HepG2 (cell line): ENCODE results near the gene NAV2. TPM values are rescaled to one million over a fixed set of nuclear protein-coding genes. Genes with fewer than 3 reads are reported as not detected.

Source experiments
- ATAC-seq: fragments of 200-7000 bp; cut with Tn5 transposase; 3 replicates; pipeline ENCODE4 v1.9.1; 2020; ENCODE audit warnings: mild to moderate bottlenecking, moderate library complexity
- BruUV-seq: library from RNA; stranded (reverse); fragments of 400-500 nt; replicated peaks from 2 replicates; lab custom pipeline; 2021; lab: Mats Ljungman, UMichigan
- CTCF ChIA-PET: fragments of 300-600 bp; formaldehyde crosslinking; extraction: SDS; loops from one replicate; lab custom pipeline; 2021; ENCODE audit warnings: low total read pairs, inconsistent platforms, low intra/inter-chr PET ratio; lab: Yijun Ruan, JAX
- POLR2A ChIA-PET: fragments of 350-600 bp; sonication (Branson Sonifier 250); formaldehyde crosslinking; loops from one replicate; lab custom pipeline; 2020; ENCODE audit warnings: antibody characterized with exemption, inconsistent platforms; lab: Yijun Ruan, JAX
- DNase-seq: peaks from one replicate; pipeline ENCODE4 v3.0.0-alpha.2; 2015; ENCODE audit warnings: low spot score
- FAIRE-seq: peaks from 3 replicates; lab custom pipeline; 2011; peaks lifted over from hg19 to GRCh38; lab: Jason Lieb, UNC
- H2AFZ ChIP-seq: one replicate; pipeline ENCODE4 v1.6.1; 2011; ENCODE audit warnings: low read length, inconsistent platforms
- H3K27ac ChIP-seq: fragments of 300-600 bp; 3 replicates; pipeline ENCODE4 v1.8.0; 2011; ENCODE audit warnings: mixed run types, mild to moderate bottlenecking, mixed read lengths, low read length, inconsistent platforms; ENCODE audit not compliant: insufficient read depth; ENCODE audit errors: extremely low read length
- H3K27me3 ChIP-seq, 2 experiments: fragments of 200-600 bp in 1 of 2; 2 replicates in 1 of 2; 3 replicates in 1 of 2; pipeline versions ENCODE4 v1.6.0 to v1.8.0; 2011; ENCODE audit warnings: low read length in 2 of 2, mild to moderate bottlenecking in 2 of 2, moderate library complexity in 2 of 2, inconsistent platforms in 1 of 2; ENCODE audit not compliant: insufficient read depth in 2 of 2, control insufficient read depth in 1 of 2
- H3K36me3 ChIP-seq, 2 experiments: fragments of 200-600 bp in 1 of 2; replicated peaks in 1 of 2; 2 replicates in 1 of 2; 3 replicates in 1 of 2; pipeline versions ENCODE4 v1.5.1 to v1.8.0; 2011; ENCODE audit warnings: low read length in 2 of 2, inconsistent platforms in 1 of 2; ENCODE audit not compliant: insufficient read depth in 2 of 2, control insufficient read depth in 1 of 2
- H3K4me1 ChIP-seq: 2 replicates; pipeline ENCODE4 v1.5.1; 2012; ENCODE audit warnings: low read length, inconsistent platforms; ENCODE audit not compliant: insufficient read depth
- H3K4me2 ChIP-seq: 2 replicates; pipeline ENCODE4 v1.6.0; 2011; ENCODE audit warnings: low read depth, low read length, inconsistent platforms
- H3K4me3 ChIP-seq, 3 experiments: fragments of 200-600 bp in 1 of 3; sonication (generic), shearing (Covaris generic) in 1 of 3; replicated peaks in 1 of 3; 2 replicates each; pipeline ENCODE4 v1.5.1; 2011 to 2016; ENCODE audit warnings: low read length in 3 of 3, inconsistent platforms in 2 of 3, low read depth in 2 of 3, mild to moderate bottlenecking in 2 of 3, control low read depth in 1 of 3, mixed read lengths in 1 of 3; ENCODE audit not compliant: insufficient read depth in 1 of 3
- H3K79me2 ChIP-seq: one replicate; pipeline ENCODE4 v1.6.1; 2011; ENCODE audit warnings: low read length, inconsistent platforms; ENCODE audit not compliant: insufficient read depth
- H3K9ac ChIP-seq: 2 replicates; pipeline ENCODE4 v1.6.0; 2011; ENCODE audit warnings: mild to moderate bottlenecking, low read depth, low read length, inconsistent platforms; ENCODE audit not compliant: insufficient read depth
- H3K9me3 ChIP-seq: 2 replicates; pipeline ENCODE4 v1.5.1; 2012; ENCODE audit warnings: mild to moderate bottlenecking, low read length
- H4K20me1 ChIP-seq: 2 replicates; pipeline ENCODE4 v1.6.0; 2011; ENCODE audit warnings: inconsistent platforms, mild to moderate bottlenecking, low read length, moderate library complexity; ENCODE audit not compliant: insufficient read depth
- ARNT2 ChIP-seq: sonication (generic); formaldehyde crosslinking; IDR thresholded peaks from 2 replicates; pipeline ENCODE4 v1.8.0; 2022; ENCODE audit warnings: mild to moderate bottlenecking, low read depth, missing genetic modification reagents, moderate library complexity
- ASH2L ChIP-seq: fragments of 300-600, 200-600 bp; sonication (generic); IDR thresholded peaks from 2 replicates; pipeline ENCODE4 v1.7.0; 2017; ENCODE audit warnings: low read depth, mild to moderate bottlenecking, moderate library complexity, mixed read lengths, low read length; ENCODE audit not compliant: insufficient read length
- ATF7-NPFF ChIP-seq: sonication (generic); formaldehyde crosslinking; IDR thresholded peaks from 2 replicates; pipeline ENCODE4 v1.8.1; 2023; ENCODE audit warnings: mild to moderate bottlenecking, low read depth, missing genetic modification reagents, moderate library complexity
- GLI4 ChIP-seq: sonication (generic); formaldehyde crosslinking; IDR thresholded peaks from 2 replicates; pipeline ENCODE4 v1.5.1; 2020; ENCODE audit warnings: missing genetic modification reagents, mild to moderate bottlenecking, moderate library complexity, borderline replicate concordance
- HNRNPK ChIP-seq: fragments of 200-400 bp; formaldehyde crosslinking; IDR thresholded peaks from 2 replicates; pipeline ENCODE4 v1.6.1; 2018; ENCODE audit warnings: low read length, low read depth, moderate library complexity, mild to moderate bottlenecking; ENCODE audit not compliant: poor library complexity, severe bottlenecking
- IKZF1 ChIP-seq: fragments of 450-650 bp; IDR thresholded peaks from 2 replicates; pipeline ENCODE4 v1.7.1; 2016
- MLLT10 ChIP-seq: sonication (generic); formaldehyde crosslinking; IDR thresholded peaks from 2 replicates; pipeline ENCODE4 v1.4.0; 2020; ENCODE audit warnings: missing genetic modification reagents
- MZF1 ChIP-seq: sonication (generic); formaldehyde crosslinking; IDR thresholded peaks from 2 replicates; pipeline ENCODE4 v1.8.1; 2023; ENCODE audit warnings: mild to moderate bottlenecking, missing genetic modification reagents, borderline replicate concordance
- NR2F6 ChIP-seq, 2 experiments: IDR thresholded peaks; 2 replicates each; pipeline ENCODE4 v1.6.1; 2016; ENCODE audit warnings: antibody characterized with exemption in 1 of 2, mild to moderate bottlenecking in 1 of 2
- POLR2G ChIP-seq: fragments of 200-400 bp; formaldehyde crosslinking; IDR thresholded peaks from 2 replicates; pipeline ENCODE4 v1.6.1; 2018; ENCODE audit warnings: mild to moderate bottlenecking, low read depth, low read length, moderate library complexity
- SRSF4 ChIP-seq: fragments of 200-400 bp; formaldehyde crosslinking; IDR thresholded peaks from one replicate; pipeline ENCODE4 v1.6.1; 2018; ENCODE audit warnings: mild to moderate bottlenecking, low read depth, low read length, moderate library complexity; ENCODE audit not compliant: poor library complexity, severe bottlenecking
- TERF1 ChIP-seq: sonication (generic); formaldehyde crosslinking; IDR thresholded peaks from 2 replicates; pipeline ENCODE4 v1.8.0; 2022; ENCODE audit warnings: mild to moderate bottlenecking, missing genetic modification reagents, moderate library complexity
- ZFX ChIP-seq: sonication (generic); formaldehyde crosslinking; IDR thresholded peaks from 2 replicates; pipeline ENCODE4 v1.4.0; 2020; ENCODE audit warnings: mild to moderate bottlenecking, low read depth, missing genetic modification reagents, moderate library complexity
- ZNF281 ChIP-seq: sonication (generic); formaldehyde crosslinking; IDR thresholded peaks from 2 replicates; pipeline ENCODE4 v1.4.0; 2020; ENCODE audit warnings: missing genetic modification reagents, borderline replicate concordance
- ZNF354B ChIP-seq: sonication (generic); formaldehyde crosslinking; IDR thresholded peaks from 2 replicates; pipeline ENCODE4 v1.8.0; 2022; ENCODE audit warnings: mild to moderate bottlenecking, missing genetic modification reagents
- ZNF775 ChIP-seq: sonication (generic); formaldehyde crosslinking; IDR thresholded peaks from 2 replicates; pipeline ENCODE4 v1.4.0; 2020; ENCODE audit warnings: missing genetic modification reagents, mild to moderate bottlenecking, moderate library complexity, borderline replicate concordance
- ZNF776 ChIP-seq: sonication (generic); formaldehyde crosslinking; IDR thresholded peaks from 2 replicates; pipeline ENCODE4 v1.4.0; 2020; ENCODE audit warnings: mild to moderate bottlenecking, missing genetic modification reagents
- WGBS: methylation state at CpG from one replicate; pipeline ENCODE4 v1.1.6; 2017; ENCODE audit warnings: low lambda C conversion rate; 5-methylcytosine and 5-hydroxymethylcytosine counted together
- in situ Hi-C: cut with HindIII; loops from 2 replicates; pipeline ENCODE4 v1.10.0; 2017; ENCODE audit warnings: low pct_unique_long_range_greater_than_20kb; ENCODE audit not compliant: extremely low pct_ligation_motif_present
- intact Hi-C: fragments of 100-400 bp; cut with micrococcal nuclease; formaldehyde crosslinking; loops from one replicate; pipeline ENCODE4 v1.10.0; 2022; ENCODE audit not compliant: unreplicated experiment
- polyA plus RNA-seq, 8 experiments: library from polyadenylated mRNA; depleted of rRNA in 3 of 8; stranded (reverse) in 7 of 8; unstranded in 1 of 8; fragments of >200 nt; fragmentation: Illumina TruSeq in 4 of 8; extraction: Trizol in 4 of 8; gene quantifications; 2 replicates each; pipeline versions ENCODE4 v1.2.1 to v1.2.3, GENCODE V29; 2011 to 2016; ENCODE audit warnings: low read depth in 4 of 8, missing spikeins in 1 of 8, mixed read lengths in 1 of 8; ENCODE audit not compliant: insufficient read depth in 1 of 8
- total RNA-seq, 5 experiments: library from RNA; depleted of rRNA; stranded (reverse); fragments of >200 nt; fragmentation: Illumina TruSeq; extraction: Trizol; gene quantifications; 2 replicates each; pipeline ENCODE4 v1.2.3, GENCODE V29; 2016; ENCODE audit warnings: low read depth in 1 of 5
- TF ChIP-seq, protein P1 (sequence below): sonication (generic); formaldehyde crosslinking; IDR thresholded peaks from 2 replicates; pipeline ENCODE4 v1.5.1; 2020; ENCODE audit warnings: missing genetic modification reagents, mild to moderate bottlenecking, borderline replicate concordance

Gene NAV2
- total and polyA plus RNA-seq, 2 of the 13 experiments (the other 11 are each of a cell fraction or from before 2014, with no cell fraction given) = 9.3 to 34.6 TPM

GRCh38 chr11:20020716-20021115 is 308.1 kb downstream of the NAV2 start:
- Histone ChIP-seq H3K4me3 (peak overlapping the region in 2 of 3 experiments; percentile 37 to 80; a peak in 3 of 6 replicates), H3K79me2 (peaks cover 45% of the 10 kb centered on the region), H3K36me3 (no peaks in the 10 kb centered on the region), H3K9ac (peak overlapping the region; percentile 33; the same call in 1 of the 2 replicates), H3K27ac (peak overlapping the region; percentile 76), H3K4me2 (peak overlapping the region; percentile 82), H4K20me1 (no peaks in the 10 kb centered on the region), H3K27me3 (no peaks in the 10 kb centered on the region; a peak in 1 of 5 replicates), H3K9me3 (no peaks in the 10 kb centered on the region), H3K4me1 (peaks cover 89% of the 10 kb centered on the region), H2AFZ (no peak overlapping the region)
- ChIA-PET CTCF (no interaction called here), POLR2A (interaction anchor here (2.8 to 6.9 kb wide), 6 partner anchors 8 to 41 kb away, joined by 8 to 65 read pairs (median 48); no protein-coding TSS in a partner anchor)
- in situ Hi-C loops = no loop called here
- FAIRE-seq = no peak
- no peak for DNase-seq
- no TSS peak for BruUV-seq
- ATAC-seq = no peak
- WGBS = 16% methylated on average over 4 of the region's 4 CpGs
- intact Hi-C loops = loop anchor here (1.0 to 5.0 kb wide), 3 partner anchors 66 to 108 kb away; no protein-coding TSS in a partner anchor
- TF ChIP-seq NR2F6 (IDR thresholded peaks at IDR 0.05) (0 out of 2 replicates have a peak, but pooled peaks have one; percentile 2), NR2F6 (CRISPR knock-in tag; IDR thresholded peaks at IDR 0.05) (no peak), GLI4 (CRISPR knock-in tag) (no peak), SRSF4 (no peak), ZNF775 (CRISPR knock-in tag) (no peak), POLR2G (no peak), ZNF776 (CRISPR knock-in tag) (no peak), ARNT2 (CRISPR knock-in tag) (no peak), ASH2L (no peak), MLLT10 (no peak), MZF1 (CRISPR knock-in tag) (no peak), TERF1 (CRISPR knock-in tag) (no peak), IKZF1 (no peak), ZFX (CRISPR knock-in tag) (0 out of 2 replicates have a peak, but pooled peaks have one; percentile 16), HNRNPK (no peak), ATF7-NPFF (CRISPR knock-in tag) (no peak), ZNF281 (CRISPR knock-in tag) (no peak), ZNF354B (CRISPR knock-in tag) (no peak)
- TF ChIP-seq, protein P1, sequence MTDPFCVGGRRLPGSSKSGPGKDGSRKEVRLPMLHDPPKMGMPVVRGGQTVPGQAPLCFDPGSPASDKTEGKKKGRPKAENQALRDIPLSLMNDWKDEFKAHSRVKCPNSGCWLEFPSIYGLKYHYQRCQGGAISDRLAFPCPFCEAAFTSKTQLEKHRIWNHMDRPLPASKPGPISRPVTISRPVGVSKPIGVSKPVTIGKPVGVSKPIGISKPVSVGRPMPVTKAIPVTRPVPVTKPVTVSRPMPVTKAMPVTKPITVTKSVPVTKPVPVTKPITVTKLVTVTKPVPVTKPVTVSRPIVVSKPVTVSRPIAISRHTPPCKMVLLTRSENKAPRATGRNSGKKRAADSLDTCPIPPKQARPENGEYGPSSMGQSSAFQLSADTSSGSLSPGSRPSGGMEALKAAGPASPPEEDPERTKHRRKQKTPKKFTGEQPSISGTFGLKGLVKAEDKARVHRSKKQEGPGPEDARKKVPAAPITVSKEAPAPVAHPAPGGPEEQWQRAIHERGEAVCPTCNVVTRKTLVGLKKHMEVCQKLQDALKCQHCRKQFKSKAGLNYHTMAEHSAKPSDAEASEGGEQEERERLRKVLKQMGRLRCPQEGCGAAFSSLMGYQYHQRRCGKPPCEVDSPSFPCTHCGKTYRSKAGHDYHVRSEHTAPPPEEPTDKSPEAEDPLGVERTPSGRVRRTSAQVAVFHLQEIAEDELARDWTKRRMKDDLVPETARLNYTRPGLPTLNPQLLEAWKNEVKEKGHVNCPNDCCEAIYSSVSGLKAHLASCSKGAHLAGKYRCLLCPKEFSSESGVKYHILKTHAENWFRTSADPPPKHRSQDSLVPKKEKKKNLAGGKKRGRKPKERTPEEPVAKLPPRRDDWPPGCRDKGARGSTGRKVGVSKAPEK = no peak
